Measurements from ENCODE around the gene PTPRN2. TPM values are rescaled to one million over a fixed set of nuclear protein-coding genes. Genes with fewer than 3 reads are reported as not detected.

PTPRN2 gene
- total RNA-seq, 4 donors from 2014 or later: 2.0 to 9.5 (median 2.6) TPM

- no peak for TF ChIP-seq CTCF (IDR thresholded peaks at IDR 0.05)
- no peak for DNase-seq (ENCODE audit: low spot score)
- ATAC-seq (ENCODE audit: low FRiP score): no peak
These were observed 1027.4 kb downstream of the PTPRN2 start for GRCh38 chr7:157560258-157560654.

- no peak for DNase-seq (ENCODE audit: low spot score)
- no peak for ATAC-seq (ENCODE audit: low FRiP score)
- TF ChIP-seq CTCF (IDR thresholded peaks at IDR 0.05): no peak
These were observed 1027.9 kb downstream of the PTPRN2 start for GRCh38 chr7:157559596-157560257.

GRCh38 chr7:157558875-157559595, 1028.6 kb downstream of the PTPRN2 start:
- ATAC-seq (ENCODE audit: low FRiP score) (no peak), DNase-seq (ENCODE audit: low spot score) (no peak)
- TF ChIP-seq CTCF (IDR thresholded peaks at IDR 0.05): no peak

GRCh38 chr7:157558516-157558874, 1029.1 kb downstream of the PTPRN2 start:
- no peak for TF ChIP-seq CTCF (IDR thresholded peaks at IDR 0.05)
- ATAC-seq (ENCODE audit: low FRiP score) (no peak), DNase-seq (ENCODE audit: low spot score) (no peak)

GRCh38 chr7:157558061-157558460, 1029.6 kb downstream of the PTPRN2 start:
- TF ChIP-seq CTCF (IDR thresholded peaks at IDR 0.05): no peak
- DNase-seq (ENCODE audit: low spot score) (no peak), ATAC-seq (ENCODE audit: low FRiP score) (no peak)

GRCh38 chr7:157557263-157557662, 1030.4 kb downstream of the PTPRN2 start:
- DNase-seq (ENCODE audit: low spot score) (no peak), ATAC-seq (ENCODE audit: low FRiP score) (no peak)
- TF ChIP-seq CTCF (IDR thresholded peaks at IDR 0.05): no peak

- DNase-seq (ENCODE audit: low spot score): no peak
- no peak for TF ChIP-seq CTCF (IDR thresholded peaks at IDR 0.05)
These were observed 1031.0 kb downstream of the PTPRN2 start for GRCh38 chr7:157556642-157556944.

More at GRCh38 chr7:157556642-157556944, 1031.0 kb downstream of the PTPRN2 start:
- ATAC-seq (ENCODE audit: low FRiP score): no peak

Measured in omental fat pad (tissue), 4 donors.